Inflammatory macrophage treated with lipopolysaccharide for 1 hour (primary cell): ENCODE measurements around the gene ZNF280C.
"Not testable (repeated sequence)": the region's sequence is repeated elsewhere in the genome, so short reads cannot be mapped to it uniquely, and the experiment has no call there.

Source experiments
- DNase-seq, 2 donors: peaks; one replicate each; pipeline ENCODE4 v3.0.0-alpha.2; 2020 to 2022

ZNF280C gene

GRCh38 chrX:130268449-130269170 lies at the start of gene ZNF280C:
ZNF280C (minus strand) TSS chrX:130268899; CDS start chrX:130260449, 8,450 bp downstream.
- DNase-seq: peak; percentile 76 to 90

DNA sequence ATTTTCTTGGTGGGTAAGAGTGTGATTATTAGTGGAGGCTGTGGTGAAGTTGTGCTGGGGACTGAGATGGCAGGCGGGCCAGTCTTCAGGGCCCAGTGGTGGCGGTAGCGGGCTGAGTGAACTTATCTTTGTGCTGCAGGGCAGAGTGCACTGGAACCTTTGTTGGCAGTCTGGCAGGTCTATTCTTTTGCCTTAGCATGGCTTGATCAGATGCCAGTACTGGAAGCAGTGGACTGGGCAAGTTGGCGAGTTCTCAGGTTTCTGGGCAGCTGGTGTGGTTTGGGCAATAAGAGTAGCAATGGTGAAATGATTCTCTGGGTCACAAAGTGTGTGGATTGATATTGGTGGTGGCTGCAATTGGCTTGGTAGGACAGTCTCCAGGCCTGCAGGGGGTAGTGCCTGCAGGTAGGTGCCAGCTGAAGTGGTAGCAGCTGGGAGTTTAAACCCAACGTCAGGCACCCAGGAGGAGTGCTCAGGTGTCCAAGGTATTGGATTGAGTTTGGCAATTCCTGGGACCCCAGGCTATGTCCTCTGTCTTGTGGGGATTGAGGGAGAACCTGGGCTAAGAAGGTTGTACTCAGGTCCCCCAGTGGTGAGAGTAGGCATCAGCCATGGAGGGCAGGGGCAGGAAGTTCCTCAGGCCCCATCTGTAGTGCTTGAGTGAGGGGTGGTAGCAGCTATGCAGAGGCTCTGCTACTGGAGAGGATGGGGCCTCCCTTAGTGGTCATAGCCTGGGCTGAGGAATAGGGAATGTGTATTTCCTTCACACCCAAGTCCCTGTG lies 36.1 kb upstream of the ZNF280C start:
- no peak for DNase-seq

DNA sequence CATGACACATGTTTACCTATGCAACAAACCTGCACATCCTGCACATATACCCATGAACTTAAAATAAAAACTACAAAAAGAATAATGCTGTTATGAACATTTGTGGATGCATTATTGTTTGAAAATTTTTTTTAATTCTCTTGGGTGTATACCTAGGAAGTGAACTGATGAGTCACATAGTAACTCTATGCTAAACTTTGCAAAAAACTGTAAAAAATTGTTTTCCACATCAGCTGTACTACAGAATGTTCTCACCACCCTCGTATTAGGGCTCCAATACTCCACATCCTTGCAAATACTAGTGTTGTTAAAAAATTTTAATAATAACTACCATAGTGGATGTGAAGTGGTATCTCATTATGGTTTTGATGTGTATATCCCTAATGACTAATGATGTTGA lies 33.3 kb upstream of the ZNF280C start:
- DNase-seq: no peak

DNA sequence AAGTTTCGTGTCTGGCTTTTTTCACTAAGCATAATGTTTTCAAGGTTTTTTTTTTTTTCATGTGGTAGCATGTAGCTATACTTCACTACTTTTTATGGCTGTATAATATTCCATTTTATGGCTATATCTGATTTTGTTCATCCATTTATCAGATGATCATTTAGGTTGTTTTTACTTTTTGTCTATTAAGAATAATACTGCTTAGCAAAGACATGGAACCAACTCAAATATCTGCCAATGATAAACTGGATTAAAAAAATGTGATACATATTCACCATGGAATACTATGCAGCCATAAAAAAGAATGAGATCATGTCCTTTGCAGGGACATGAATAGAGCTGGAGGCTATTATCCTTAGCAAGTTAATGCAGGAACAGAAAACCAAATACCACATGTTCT lies 32.7 kb upstream of the ZNF280C start:
- no peak for DNase-seq

GRCh38 chrX:130300010-130300282 lies 31.2 kb upstream of the ZNF280C start:
- no peak for DNase-seq

- no peak for DNase-seq
Measured at GRCh38 chrX:130299279-130300009, 30.7 kb upstream of the ZNF280C start.

GRCh38 chrX:130296743-130297142 lies 28.0 kb upstream of the ZNF280C start:
- DNase-seq: no peak

DNA sequence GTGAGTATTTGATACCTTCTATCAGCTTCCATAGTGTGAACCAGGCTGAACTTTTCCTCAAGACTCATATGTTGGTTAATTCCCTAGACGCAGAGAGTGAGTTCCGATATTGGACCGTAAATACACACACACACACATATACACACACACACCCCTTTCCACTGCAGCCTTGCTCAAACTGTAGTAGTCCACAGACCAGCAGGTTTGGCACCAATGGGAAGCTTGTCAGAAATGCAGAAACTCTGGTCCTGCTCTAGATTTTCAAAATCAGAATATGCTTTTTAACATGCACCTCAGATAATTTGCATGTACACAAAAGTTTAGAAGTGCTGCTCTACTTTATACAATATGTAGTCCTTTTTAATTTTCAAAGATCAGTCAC lies 27.6 kb upstream of the ZNF280C start:
- DNase-seq: no peak

DNA sequence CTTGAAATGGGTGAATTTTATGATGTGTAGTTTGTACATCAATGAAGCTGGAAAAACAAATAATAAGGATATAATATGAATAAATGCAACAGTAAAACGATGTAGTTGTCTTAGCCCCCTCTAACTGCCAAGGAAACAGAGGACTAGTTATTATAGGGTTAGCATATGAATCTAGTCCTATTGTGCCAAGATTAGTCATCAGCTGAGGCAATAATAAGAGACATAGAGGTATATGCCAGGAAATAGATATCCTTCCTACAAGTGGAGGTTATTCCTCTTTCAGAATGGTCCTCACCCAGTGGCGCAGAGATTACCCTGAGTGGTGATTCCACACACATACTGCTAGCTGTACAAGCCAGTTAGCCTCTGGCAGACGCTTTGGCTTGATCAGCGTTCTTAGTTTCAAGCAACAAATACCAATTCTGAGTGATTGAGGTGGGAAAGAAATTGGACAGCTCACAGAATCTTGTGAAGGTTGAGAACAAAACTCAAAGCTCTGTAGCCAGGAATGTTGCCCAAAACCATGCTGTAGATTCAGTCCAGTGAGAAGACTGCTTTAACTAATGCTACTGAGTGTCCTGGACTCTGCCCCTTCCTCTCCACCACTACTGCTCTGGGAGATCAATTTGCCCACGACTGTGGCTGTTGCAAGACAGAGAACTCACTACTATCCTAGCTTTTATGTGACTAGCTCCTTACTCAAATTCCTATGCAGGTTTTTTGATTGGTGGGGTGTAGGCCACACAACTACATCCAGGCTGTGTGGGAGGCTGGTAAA lies 27.0 kb upstream of the ZNF280C start:
- DNase-seq: no peak

DNA sequence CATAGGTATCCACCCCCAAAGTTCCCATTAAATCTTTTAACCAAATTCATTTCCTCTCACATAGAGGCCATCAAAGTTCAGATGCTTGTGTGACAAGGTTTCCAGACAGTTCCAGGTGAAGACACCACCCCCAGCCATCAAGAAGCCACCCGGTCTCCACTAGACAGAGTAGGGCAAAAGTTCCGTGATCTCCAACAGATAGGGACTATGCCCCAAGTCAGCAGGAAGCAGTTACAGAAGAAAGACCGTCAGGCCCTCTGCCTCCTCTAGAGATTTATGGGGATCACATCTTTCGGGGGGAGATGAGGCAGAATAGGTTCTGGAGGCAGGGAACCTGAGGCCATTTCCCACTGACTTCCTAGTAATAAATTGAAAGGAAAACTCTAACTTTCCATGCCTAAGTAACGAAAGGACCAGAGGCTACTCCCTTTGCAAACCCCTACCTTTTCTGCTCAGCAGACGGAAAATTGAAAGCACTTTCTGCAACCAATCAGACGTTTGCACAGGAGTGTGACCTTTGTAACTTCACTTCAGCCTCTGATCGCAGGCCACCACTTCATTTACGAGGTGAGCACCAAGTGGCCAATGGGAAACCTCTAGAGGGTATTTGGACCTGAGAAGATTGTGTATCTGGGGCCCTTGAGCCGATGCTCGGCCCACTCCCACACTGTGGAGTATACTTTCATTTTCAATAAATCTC lies 18.5 kb upstream of the ZNF280C start:
- DNase-seq: no peak

DNA sequence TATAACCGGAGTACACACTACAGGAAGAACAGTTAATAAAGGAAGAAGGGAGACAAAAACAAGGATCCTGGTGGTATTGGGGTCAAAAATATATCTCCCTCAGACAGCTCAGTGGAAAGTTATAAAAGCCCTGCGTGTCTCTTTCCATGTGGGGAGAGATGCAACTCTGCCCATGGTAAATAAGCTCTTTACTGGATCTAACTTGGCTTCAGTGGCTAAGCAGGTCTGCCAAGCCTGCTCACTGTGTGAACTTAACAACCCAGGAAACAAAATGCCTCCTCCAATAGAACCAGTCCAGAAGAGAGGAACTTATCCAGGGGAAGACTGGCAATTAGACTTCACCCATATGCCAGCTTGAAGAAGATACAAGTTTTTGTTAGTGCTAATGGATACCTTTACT lies 17.0 kb upstream of the ZNF280C start:
- no peak for DNase-seq

DNA sequence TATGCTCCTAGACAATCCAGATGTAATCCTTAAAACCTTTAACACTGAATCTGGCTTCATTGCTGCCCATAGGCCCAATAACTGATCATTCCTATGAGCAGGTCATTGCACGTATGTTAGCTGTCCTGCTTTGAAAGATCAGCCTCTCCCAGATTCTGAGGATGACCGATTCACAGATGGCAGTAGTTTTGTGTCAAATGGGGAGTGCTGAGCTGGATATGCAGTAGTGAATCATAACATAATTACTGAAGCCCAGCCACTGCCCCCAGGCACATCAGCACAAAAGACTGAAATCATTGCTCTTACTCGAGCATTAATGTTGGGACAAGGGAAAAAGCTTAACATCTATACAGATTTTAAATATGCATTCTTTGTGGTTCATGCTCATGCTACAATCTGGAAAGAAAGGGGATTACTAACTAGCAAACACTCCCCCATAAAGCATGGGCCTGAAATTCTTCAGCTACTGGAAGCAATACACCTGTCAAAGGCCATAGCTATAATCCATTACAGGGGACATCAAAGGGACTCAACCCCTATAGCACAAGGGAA lies 16.4 kb upstream of the ZNF280C start:
- DNase-seq: no peak

- DNase-seq: no peak
Measured at GRCh38 chrX:130282151-130282550, 13.5 kb upstream of the ZNF280C start.

GRCh38 chrX:130280901-130281300 lies 12.2 kb upstream of the ZNF280C start:
- no peak for DNase-seq

DNA sequence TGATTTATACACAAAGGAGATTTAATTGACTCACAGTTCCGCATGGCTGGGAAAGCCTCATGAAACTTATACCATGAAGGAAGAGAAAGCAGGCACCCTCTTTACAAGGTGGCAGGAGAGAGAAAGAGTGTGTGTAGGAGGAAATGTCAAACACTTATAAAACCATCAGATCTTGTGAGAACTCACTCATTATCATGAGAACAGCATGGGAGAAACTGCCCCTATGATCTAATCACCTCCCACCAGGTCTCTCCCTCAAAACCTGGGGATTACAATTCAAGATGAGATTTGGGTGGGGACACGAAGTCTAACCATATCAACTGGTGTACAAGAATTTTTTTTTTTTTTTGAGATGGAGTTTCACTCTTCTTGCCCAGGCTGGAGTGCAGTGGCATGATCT lies 3.6 kb upstream of the ZNF280C start:
- DNase-seq: not testable (repeated sequence)

DNA sequence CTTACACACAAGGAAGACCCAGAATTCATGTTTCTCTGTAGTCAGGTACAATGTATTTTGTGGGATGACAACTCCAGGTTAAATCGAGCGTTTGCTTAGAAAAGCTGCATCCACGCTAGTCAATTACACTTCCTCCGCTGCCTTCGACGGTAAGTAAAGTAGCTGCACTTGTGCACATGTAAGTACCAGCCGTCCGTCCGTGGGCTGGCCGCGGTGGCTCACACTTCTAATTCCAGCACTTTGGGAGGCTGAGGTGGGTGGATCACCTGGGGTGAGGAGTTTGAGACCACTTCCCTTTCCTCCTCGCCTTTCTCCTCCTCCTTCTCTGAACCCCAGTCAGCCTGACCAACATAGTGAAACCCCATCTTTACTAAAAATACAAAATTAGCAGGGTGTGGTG lies 692 bp upstream of the ZNF280C start:
- DNase-seq: not testable (repeated sequence)

DNA sequence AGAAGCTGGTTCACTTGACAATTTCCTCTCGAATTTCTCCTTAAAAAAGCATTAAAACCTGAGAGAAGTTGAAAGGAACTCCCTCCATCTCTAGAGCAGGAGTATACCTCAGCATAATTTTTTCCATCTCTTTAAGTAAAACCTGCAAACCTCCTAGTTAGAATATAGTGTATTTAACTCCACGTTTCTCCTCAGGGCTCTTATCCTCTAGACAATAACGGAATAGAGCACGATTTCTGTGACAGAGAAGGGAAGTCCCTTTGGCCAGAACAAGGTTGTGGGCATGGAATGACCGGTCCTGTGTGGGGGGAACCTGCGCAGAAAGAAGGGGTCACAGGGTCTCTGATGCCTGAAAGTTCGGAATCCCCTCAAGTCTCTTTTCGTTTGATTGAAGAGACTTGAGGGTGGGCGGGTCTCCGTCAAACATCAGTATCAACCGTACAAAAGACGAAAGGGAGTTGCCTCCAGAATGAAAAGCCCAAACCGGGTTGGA lies 697 bp downstream of the ZNF280C start:
- peak; percentile 16 to 30 for DNase-seq

GRCh38 chrX:130264573-130264972 lies 4.1 kb downstream of the ZNF280C start:
- no peak for DNase-seq

DNA sequence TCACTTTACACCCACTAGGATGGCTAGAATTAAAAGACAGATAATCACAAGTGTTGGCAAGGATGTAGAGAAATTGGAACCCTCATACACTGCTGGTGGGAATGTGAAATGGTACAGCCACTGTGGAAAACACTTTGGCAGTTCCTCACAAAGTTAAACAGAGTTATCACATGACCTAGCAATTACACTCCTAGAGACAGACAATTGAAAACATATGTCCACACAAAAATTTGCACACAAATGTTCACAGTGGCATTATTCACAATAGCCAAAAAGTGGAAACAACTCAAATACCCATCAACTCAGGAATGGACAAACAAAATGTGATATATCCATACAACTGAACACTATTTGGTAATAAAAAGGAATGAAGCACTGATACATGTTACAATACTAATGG lies 5.7 kb downstream of the ZNF280C start:
- DNase-seq: no peak

DNA sequence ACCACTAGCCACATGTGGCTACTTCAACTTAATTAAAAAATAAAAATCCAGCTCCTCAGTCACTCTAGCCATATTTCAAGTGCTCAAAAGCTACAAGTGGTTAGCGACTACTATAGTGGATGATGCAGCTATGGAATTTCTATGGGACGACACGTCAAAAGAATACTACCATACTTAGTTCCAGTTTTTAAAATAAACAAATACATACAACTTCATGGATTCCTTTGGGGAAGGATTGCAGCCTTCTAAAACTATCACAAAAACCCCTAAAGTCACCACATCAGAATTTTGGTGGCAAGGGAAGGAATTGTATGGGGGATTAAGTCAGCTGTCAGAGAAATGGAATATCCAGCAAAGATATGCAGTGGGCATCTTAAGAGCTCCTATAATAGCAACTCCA lies 6.5 kb downstream of the ZNF280C start:
- no peak for DNase-seq

GRCh38 chrX:130261296-130261893 lies 7.3 kb downstream of the ZNF280C start:
- DNase-seq: no peak

DNA sequence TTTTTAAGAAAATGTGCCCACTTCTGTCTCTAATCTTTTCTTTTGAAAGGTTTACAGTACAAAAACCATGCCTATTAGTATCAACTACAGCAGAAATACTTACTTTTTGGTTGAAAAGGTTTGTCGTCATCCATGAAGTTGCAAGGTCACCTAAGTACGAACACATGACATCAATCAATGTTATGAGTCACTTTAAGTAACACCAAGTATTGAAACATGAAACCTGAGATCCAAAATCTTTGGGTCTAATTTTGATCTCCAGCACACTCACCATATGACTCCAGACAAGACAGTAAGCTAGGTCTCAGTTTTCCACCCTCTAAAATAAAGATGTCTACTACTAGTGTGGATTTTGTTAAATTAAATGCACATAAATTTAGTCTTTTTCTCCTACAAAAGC lies 8.4 kb downstream of the ZNF280C start:
- no peak for DNase-seq
